ENCODE data around the gene KLK5.
"Not testable (repeated sequence)": the region's sequence is repeated elsewhere in the genome, so short reads cannot be mapped to it uniquely, and the experiment has no call there.

KLK5 gene, protein sequence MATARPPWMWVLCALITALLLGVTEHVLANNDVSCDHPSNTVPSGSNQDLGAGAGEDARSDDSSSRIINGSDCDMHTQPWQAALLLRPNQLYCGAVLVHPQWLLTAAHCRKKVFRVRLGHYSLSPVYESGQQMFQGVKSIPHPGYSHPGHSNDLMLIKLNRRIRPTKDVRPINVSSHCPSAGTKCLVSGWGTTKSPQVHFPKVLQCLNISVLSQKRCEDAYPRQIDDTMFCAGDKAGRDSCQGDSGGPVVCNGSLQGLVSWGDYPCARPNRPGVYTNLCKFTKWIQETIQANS

DNA sequence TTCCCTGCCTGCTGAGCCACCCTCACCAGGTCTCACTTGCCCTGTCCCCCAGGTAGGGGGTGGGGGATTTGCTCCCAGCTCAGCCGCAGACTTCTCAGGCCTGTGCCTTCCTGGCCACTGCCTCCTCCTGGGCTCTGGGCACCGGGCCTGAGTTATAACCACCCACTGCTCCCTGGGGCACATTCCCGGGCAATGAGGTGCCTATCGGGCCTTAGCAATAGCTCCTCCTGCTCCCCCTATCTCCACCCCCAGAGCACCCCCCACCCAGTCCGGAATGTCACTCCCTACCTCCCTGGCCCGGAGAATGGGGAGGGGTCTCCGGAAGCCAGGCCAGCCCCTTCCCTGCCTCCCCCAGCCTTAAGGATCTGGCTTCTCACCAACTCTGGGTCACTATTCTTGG is at the start of gene KLK5:
Gene KLK5 (minus strand): TSS at position 129 of the 400 bp plus-strand sequence. CDS start 381 bp downstream, outside the sequence.
- in situ Hi-C loops (cut with HindIII; ENCODE audit: low sequenced_read_pairs), result no loop called here

DNA sequence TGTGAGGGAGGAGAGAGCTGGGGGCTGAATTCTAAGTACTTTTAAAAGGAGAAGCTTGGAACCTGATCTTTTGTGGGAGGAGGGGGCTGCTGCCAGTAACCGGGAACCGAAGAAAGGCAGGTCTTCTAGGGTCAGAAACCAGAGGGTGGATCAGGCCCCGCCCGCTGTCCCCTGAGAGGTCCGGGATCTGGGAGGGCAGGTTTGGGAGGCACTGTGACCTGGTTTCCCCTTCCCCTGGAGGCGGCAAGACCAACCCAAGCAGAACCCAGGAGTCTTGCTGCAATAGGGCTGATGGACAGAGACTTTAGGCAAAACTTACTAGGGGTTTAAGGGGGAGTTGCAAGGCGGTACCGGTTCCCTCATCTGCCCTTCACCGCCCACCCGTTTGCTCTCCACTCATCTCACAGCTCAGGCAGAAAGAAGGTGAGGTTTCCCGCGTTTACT is 49.3 kb upstream of the KLK5 start:
- in situ Hi-C loops (cut with HindIII; ENCODE audit: low sequenced_read_pairs), result no loop called here

DNA sequence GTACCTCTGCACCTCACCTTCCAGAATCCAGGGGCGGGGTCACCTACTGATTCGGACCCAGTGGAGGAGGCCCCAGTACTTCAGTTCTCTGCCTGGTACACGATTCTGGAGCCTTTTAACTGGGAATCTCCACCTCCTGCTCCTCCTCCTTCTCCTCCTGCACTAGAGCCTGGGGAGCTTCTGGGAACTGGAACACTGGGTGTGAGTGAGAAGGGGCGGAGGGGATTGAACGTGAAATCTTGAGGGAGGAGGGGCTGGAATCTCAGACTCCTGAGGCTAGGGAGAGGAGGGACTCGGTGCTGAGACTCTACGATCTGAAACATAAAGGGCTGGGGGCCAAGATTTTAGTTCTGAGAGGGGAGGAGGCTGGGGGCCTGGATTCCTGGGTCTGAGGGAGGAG is 48.7 kb upstream of the KLK5 start, which contains the start of gene KLK8:
Gene KLK8 (minus strand): TSS at position 90 of the 400 bp plus-strand sequence. CDS start 437 bp downstream, outside the sequence.
- in situ Hi-C loops (cut with HindIII; ENCODE audit: low sequenced_read_pairs), result no loop called here

DNA sequence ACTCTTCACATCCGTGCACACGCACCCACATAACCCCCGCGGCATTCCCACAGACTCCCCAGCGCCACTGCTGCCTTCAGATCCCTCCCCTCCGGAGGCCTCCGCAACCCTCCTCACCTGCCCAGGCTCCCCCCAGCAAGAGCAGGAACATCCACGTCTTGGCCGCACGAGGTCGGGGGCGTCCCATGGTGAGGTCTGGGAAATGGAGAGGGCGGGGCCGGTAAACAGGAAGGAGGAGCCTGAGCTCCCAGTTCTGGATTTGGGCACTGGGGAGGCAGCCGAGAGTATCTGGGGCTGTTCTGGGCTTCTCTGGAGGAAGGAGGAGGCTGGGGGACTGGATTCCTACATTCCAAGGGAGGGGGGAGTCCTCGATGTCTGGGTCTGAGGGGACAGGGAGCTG is 48.1 kb upstream of the KLK5 start:
- in situ Hi-C loops (cut with HindIII; ENCODE audit: low sequenced_read_pairs), result no loop called here

DNA sequence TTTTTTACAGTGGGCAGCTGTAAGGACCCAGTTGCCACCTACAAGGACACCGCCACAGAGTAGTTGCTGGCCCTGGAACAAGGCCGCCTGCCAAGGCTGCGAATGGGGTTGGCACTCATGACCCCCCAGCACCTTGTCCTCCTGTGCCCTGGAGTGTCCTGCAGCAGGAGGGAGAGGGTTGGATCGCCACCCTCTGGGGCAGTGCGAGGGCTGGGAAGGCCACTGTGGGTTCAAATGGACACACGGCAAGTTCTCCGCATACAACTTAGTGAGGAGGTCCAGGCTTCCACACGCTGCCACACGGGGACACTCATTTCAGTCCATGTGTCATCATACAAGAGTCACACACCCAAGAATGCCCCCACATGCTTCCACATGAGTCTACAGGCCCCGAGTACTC is 47.6 kb upstream of the KLK5 start:
- in situ Hi-C loops (cut with HindIII; ENCODE audit: low sequenced_read_pairs), result no loop called here

DNA sequence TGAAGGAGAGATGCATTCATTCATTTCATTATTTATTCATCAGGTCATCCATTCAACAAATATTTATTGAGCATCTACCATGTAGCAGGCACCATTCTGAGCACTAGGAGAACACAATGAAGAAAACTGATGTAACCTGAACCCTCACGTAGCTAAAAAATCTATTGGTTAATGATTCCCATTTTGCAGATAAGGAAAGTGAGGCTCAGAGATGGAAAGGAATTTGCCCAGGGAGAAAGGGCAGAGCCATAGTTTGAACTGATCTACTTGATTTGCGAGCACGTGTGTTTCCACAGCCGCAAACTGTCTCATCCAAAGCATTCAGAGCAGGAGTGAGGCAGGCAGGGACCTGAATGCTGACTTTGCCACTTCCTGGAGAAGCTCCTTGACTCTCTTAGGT is 45.8 kb upstream of the KLK5 start:
- in situ Hi-C loops (cut with HindIII; ENCODE audit: low sequenced_read_pairs), result no loop called here

DNA sequence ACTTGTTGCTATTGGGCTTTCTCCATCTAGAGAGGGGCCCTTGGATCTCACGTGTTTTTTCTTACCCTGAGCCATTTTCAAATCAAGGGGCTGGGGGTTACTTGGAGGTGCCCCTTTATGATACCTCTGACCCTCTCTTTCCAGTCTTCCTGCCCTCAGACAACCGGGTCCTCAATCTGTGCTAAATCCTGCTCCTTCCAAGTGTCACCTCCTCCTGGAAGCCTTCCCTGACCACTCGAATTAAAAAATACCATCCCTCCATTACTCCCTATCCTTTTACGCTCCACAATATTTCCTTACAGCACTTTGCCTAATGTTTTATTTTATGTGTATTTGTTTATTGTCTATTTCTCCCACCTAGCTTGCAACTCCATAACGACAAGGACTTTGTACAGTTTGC is 45.2 kb upstream of the KLK5 start:
- in situ Hi-C loops (cut with HindIII; ENCODE audit: low sequenced_read_pairs), result no loop called here

DNA sequence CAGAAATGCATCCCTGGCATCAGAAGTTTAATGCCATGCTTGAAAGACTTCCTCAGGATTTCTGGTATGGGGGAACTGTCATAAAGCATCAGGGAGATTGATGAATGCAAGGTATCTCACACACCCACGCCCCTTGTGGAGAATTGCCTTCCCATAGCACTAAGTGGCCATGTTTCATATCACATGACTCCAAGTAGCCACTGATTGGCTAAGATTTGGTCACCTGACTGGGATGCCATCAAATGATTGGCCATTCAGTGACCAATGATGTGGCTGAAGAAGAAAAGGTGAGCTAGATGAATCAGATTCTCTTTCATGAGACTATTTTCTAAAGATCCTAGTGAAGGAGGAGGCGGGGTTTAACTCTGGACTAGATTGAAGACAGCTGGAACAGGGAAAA is 41.3 kb upstream of the KLK5 start:
- in situ Hi-C loops (cut with HindIII; ENCODE audit: low sequenced_read_pairs), result no loop called here

DNA sequence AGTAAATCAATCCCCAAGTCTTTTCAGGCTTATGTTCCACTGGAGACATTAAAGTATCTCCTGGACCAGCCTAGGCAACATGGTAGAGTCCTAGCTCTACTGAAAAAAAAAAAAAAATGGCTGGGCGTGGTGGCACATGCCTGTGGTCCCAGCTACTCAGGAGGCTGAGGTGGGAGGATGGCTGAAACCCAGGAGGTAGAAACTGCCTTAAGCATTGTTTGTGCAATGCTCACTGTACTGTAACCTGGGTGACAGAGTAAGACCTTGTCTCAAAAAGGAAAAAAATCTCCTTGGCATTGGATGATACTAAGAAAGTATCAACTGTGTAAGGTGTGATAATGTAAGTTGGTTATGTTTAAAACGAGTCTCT is 39.8 kb upstream of the KLK5 start:
- in situ Hi-C loops (cut with HindIII; ENCODE audit: low sequenced_read_pairs), result no loop called here

DNA sequence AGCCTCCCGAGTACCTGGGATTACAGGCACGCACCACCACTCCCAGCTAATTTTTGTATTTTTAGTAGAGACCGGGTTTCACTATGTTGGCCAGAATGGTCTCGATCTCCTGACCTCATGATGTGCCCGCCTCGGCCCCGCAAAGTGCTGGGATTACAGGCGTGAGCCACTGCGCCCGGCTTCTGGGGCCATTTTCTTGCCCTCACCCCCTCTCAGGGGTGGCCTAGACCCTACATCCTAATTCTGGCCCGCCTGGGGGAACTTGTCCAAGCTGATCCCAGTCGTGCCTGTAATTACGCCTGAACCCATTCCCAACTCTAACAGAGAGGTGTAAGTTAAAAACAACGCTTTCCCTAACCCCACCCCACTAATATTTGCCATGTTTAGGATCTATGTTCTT is 31.6 kb upstream of the KLK5 start:
- in situ Hi-C loops (cut with HindIII; ENCODE audit: low sequenced_read_pairs), result not testable (repeated sequence)

DNA sequence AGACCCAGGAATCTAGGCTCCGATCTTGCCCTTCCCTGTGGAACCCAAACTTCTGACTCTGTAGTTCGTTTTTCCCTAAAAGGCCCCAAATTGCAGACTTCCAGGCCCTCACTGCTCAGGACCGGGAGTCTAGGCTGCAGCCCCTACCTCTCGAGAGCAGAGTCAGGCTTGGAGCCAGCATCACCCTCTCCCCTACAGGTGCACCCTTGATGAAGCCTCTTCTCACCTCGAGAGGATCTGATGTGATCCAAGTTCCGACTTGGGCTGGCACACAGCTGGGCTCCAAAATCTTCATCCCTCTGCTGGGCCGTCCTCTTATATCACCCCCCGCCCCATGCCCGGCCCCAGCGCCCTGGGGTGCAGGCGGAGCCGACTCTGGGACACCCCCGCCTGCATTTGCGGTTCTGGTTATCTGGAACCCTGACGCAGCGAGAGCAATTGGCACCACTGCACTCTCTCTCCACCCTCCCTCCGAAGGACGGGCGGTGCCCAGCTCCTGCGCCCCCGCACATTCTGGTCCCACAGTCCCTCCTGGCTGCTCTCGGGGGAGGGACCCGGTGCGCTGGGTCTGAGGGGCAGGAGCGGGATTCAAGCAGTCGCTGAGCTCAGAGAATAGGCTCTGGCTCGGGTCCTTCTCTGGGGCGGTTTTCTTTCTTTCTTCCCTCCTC is 30.9 kb upstream of the KLK5 start, which contains the start of gene KLK7:
Gene KLK7 (minus strand): TSS at position 293 of the 668 bp plus-strand sequence. CDS start 1,518 bp downstream, outside the sequence.
- in situ Hi-C loops (cut with HindIII; ENCODE audit: low sequenced_read_pairs), result no loop called here

DNA sequence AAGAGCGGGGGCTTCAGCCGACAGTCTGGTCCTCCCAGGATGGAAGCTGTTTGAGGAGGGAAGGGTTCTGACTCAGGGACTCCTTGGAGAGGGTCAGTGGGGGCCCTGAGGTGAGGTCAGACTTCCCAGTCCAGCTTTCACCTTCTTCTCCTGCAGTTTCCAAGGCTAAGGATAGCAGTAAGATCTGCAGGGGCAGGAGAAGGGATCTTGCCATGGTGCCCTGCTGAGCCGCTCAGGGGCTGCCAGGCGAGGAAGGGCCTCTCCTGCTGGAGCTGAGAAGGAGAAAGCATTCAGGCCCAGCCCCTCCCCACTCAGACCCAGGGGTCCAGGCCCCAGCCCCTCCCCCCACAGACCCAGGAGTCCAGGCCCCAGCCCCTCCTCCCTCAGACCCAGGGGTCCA is 29.3 kb upstream of the KLK5 start:
- in situ Hi-C loops (cut with HindIII; ENCODE audit: low sequenced_read_pairs), result no loop called here

DNA sequence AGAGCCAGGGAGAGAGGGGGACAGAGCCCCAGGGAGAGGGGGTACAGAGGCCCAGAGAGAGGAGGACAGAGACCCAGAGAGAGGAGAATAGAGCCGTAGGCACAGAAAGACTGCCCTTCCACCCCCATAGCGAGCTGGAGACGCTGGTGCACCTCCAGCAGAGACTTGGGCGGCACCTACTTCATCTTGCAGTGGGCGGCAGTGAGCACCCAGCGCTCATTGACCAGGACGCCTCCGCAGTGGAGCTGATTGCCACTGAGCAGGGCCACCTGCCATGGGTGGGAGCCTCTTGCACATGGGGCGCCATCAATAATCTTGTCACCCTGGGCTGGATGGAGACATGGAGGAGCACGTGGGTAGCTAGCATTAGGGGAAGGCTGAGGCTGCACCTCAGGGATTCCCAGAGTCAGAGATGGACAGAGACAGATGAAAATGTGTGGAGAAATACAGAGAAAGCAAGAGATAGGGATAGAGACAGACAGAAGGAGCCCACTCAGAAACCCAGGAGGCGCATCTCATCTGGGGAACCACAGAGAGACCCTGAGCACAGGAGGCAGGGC is 28.8 kb upstream of the KLK5 start:
- in situ Hi-C loops (cut with HindIII; ENCODE audit: low sequenced_read_pairs), result no loop called here

DNA sequence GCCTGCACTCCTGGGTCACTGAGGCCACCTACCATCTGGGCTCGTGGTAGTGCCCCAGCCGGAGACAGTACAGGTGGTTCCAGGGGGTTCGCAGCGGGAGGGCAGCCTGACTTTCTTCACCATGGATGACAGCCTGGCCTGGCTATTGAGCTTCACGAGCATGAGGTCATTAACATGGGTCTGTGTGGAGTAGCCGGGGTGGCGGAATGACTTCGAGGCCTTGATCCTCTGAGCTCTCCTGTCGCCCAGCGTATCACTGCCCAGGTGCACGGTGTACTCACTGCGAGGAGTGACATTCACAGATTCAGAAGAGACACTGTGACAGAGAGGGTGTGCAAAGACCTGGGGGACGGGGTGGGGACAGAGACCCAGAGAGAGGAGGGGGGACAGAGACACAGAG is 27.4 kb upstream of the KLK5 start:
- in situ Hi-C loops (cut with HindIII; ENCODE audit: low sequenced_read_pairs), result no loop called here

DNA sequence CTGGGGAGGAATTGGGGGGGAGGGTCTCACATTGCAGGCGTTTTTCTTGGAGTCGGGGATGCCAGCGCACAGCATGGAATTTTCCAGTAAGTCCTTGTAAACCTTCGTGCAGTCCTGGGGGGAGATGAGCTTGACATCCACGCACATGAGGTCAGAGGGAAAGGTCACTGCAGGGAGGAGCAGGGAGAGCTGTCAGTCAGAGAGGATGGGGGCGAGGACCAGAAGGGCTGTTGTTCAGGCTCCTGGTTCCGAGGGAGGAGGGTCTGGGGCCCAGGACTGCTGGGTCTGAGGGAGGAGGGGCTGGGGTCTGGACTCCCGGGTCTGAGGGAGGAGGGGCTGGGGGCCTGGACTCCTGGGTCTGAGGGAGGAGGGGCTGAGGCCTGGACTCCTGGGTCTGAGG is 26.9 kb upstream of the KLK5 start:
- in situ Hi-C loops (cut with HindIII; ENCODE audit: low sequenced_read_pairs), result no loop called here

DNA sequence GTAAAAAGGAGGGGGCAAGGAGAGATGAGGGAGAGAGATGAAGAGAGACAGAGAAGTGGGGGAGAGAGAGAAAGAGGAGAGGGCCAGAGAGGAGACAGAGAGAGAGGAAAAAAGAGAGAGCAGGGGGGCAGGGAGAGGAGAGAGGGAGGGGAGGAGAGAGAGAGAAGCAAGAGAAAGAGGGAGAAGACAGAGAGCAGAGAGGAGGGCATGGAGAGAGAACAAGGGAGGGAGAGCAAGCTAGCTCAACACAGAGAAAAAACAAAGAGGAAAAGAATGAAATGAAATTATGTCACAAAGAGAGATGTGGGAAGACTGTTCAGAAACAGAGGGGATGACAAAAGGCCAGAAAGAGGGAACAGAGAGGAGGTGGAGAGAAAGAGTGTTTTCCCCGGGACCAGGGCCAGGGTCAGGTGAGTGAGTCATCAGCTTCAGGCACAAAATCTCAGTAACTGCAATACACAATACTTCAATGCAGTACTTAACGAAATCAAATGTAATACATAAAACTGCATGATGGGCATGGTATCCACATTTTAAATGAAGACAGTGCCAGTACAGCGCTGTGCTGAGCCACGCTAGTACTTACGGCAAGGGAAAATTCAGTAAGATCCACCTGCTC is 26.0 kb upstream of the KLK5 start:
- in situ Hi-C loops (cut with HindIII; ENCODE audit: low sequenced_read_pairs), result no loop called here

DNA sequence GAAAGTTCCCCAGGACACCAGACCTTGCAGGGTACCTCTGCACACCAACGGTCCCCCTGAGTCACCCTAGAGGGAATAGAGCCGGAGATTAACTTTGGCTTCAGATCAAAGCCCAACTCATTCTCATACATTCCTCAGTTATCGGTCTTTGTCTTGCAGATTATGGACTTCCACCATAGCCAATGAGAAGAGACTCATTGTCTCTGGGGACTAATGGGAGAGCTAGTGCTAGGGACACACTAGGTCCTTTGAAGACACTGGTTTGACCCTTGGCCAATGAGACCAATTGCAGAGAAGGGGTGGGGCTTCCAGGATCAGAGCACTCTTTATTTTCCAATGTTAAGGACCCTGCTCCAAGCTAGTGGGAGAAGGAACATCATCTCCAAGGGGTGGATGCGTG is 24.8 kb upstream of the KLK5 start:
- in situ Hi-C loops (cut with HindIII; ENCODE audit: low sequenced_read_pairs), result no loop called here

DNA sequence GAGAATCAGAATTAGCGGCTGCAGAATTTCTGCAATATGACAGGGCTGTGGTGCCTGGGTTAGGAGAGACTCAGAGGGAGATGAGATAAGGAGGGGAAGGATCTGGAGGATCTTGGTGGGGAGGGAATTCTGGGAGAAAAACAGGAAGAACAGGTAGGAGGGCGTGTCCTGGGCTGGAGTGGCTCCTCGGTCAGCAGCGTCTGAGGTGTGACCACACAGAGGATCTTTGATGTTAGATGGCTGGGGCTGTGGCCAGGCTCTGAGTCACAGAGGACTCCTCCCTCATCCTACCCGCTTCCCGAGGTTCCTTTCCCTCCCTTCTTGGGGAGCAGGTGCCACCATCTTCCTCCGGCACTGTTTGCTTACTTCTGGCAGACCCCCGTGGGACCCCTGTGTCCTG is 22.9 kb upstream of the KLK5 start:
- in situ Hi-C loops (cut with HindIII; ENCODE audit: low sequenced_read_pairs), result no loop called here

DNA sequence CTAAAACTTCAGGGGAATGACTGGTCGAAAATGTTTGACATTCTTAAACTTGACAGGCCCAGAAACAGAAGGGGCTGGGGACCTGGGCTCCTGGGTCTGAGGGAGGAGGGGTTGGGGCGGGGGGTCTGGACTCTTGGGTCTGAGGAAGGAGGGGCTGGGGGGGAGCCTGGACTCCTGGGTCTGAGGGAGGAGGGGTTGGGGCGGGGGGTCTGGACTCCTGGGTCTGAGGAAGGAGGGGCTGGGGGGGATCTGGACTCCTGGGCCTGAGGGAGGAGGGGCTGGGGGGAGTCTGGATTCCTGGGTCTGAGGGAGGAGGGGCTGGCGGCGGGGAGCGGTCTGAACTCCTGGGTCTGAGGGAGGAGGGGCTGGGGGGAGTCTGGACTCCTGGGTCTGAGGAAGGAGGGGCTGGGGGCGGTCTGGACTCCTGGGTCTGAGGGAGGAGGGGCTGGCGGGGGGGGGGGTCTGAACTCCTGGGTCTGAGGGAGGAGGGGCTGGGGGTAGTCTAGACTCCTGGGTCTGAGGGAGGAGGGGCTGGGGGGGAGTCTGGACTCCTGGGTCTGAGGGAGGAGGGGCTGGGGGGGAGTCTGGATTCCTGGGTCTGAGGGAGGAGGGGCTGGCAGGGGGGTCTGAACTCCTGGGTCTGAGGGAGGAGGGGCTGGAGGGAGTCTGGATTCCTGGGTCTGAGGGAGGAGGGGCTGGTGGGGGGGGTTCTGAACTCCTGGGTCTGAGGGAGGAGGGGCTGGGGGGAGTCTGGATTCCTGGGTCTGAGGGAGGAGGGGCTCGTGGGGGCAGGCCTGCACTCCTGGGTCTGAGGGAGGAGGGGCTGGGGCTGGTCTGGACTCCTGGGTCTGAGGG is 22.1 kb upstream of the KLK5 start:
- in situ Hi-C loops (cut with HindIII; ENCODE audit: low sequenced_read_pairs), result no loop called here

DNA sequence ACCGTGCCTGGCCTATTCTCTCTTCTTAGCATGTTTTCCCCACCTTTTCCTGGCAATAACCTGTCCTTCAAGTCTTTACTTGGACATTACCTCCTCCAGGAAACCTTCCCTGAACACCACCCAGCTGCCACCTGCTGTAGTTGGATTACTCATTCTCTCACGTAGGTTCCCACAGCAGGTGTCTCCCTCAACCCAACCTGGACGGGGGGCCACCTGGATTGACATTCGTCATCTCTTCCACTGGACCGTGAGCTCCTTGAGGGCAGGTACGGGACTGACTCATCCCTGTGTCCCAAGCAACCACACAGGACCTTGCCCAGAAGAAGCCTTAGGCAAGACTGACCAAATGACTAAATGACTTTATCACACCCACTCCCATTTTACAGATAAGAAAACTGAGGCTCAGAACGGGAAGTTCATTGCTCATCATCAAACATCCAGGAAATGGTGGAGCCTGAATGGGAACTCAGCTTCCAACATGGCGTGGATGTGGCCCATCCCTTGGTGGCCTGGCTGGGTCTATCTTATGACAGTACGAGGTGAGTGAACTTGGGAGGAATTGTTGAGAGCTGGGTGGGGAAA is 20.0 kb upstream of the KLK5 start:
- in situ Hi-C loops (cut with HindIII; ENCODE audit: low sequenced_read_pairs), result no loop called here
